ENCODE results near the gene S100A14. TPM values are rescaled to one million over a fixed set of nuclear protein-coding genes. Genes with fewer than 3 reads are reported as not detected.

S100A14 gene
- total and polyA plus RNA-seq, 2 of the 13 experiments (the other 11 are each of a cell fraction or from before 2014, with no cell fraction given): 1.4 to 7.7 TPM

DNA sequence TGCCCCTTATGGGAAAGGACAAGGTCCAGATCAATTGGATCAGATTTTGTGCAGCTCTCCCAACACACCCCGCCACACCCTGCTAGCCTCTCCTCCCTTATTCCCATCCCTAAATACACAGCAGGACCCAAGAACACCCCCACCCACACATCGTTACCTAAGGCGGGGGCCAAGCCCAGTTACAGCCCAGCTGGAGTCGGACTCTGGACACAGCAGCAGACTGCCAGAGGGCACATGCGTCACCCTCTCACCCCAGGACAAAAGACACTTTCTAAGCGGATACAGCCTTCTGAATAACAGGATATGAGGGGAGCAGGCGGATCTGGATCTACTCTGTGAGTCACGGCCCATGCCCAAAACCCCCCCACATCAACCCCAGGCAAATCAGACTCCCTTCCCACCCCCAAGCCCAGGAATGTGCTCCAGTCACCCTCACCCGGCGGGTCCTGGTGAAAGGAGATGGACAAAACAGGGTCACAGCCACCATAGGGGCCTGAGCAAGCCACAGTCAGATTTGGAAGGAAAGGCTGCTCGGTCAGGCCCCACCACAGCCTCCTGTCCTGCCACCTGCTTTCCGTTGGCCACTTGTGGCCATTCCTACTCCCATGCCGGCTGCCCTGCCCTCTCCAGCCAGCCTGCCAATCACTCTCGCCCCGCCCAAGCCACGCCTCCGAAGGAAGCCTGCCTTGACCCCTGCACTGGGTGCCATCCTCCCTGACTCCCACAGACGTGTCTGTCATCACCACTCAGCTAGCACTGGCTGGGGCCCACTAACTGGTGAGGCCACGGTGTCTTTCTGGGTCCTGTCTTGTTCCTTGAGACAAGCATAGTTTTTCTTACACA lies 7.2 kb downstream of the S100A14 start (continued):
- no peak for TF ChIP-seq AGO1 (IDR thresholded peaks at IDR 0.05; ENCODE audit: low read depth, low read length, poor library complexity, severe bottlenecking)
- TF ChIP-seq ZNF776 (CRISPR knock-in tag; IDR thresholded peaks at IDR 0.05): no peak
- TF ChIP-seq ZNF136 (CRISPR knock-in tag; IDR thresholded peaks at IDR 0.05; ENCODE audit: low read depth): 0 out of 2 replicates have a peak, but pooled peaks have one; percentile 28
- TF ChIP-seq ATF1 (CRISPR knock-in tag; IDR thresholded peaks at IDR 0.05): no peak; the same call in 1 of the 2 replicates
- TF ChIP-seq SYNCRIP (IDR thresholded peaks at IDR 0.05; ENCODE audit: insufficient read depth, low read depth, low read length): no peak
- TF ChIP-seq, protein P1, sequence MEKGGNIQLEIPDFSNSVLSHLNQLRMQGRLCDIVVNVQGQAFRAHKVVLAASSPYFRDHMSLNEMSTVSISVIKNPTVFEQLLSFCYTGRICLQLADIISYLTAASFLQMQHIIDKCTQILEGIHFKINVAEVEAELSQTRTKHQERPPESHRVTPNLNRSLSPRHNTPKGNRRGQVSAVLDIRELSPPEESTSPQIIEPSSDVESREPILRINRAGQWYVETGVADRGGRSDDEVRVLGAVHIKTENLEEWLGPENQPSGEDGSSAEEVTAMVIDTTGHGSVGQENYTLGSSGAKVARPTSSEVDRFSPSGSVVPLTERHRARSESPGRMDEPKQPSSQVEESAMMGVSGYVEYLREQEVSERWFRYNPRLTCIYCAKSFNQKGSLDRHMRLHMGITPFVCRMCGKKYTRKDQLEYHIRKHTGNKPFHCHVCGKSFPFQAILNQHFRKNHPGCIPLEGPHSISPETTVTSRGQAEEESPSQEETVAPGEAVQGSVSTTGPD (CRISPR knock-in tag; IDR thresholded peaks at IDR 0.05): no peak
- TF ChIP-seq CCAR2 (optimal IDR thresholded peaks at IDR 0.05; ENCODE audit: low read depth, low read length): no peak
- TF ChIP-seq ZNF570 (CRISPR knock-in tag; IDR thresholded peaks at IDR 0.05; ENCODE audit: borderline replicate concordance): no peak
- no peak for TF ChIP-seq ATF7 (IDR thresholded peaks at IDR 0.05)
- TF ChIP-seq ATF7 (CRISPR knock-in tag; IDR thresholded peaks at IDR 0.05): peak; percentile 86
- no peak for TF ChIP-seq ATRX (CRISPR knock-in tag; IDR thresholded peaks at IDR 0.05; ENCODE audit: borderline replicate concordance)
- no peak for TF ChIP-seq MTF1 (CRISPR knock-in tag; IDR thresholded peaks at IDR 0.05)
- TF ChIP-seq RFXAP (CRISPR knock-in tag; IDR thresholded peaks at IDR 0.05; ENCODE audit: borderline replicate concordance): no peak; the same call in 1 of the 2 replicates
- TF ChIP-seq, protein P2, sequence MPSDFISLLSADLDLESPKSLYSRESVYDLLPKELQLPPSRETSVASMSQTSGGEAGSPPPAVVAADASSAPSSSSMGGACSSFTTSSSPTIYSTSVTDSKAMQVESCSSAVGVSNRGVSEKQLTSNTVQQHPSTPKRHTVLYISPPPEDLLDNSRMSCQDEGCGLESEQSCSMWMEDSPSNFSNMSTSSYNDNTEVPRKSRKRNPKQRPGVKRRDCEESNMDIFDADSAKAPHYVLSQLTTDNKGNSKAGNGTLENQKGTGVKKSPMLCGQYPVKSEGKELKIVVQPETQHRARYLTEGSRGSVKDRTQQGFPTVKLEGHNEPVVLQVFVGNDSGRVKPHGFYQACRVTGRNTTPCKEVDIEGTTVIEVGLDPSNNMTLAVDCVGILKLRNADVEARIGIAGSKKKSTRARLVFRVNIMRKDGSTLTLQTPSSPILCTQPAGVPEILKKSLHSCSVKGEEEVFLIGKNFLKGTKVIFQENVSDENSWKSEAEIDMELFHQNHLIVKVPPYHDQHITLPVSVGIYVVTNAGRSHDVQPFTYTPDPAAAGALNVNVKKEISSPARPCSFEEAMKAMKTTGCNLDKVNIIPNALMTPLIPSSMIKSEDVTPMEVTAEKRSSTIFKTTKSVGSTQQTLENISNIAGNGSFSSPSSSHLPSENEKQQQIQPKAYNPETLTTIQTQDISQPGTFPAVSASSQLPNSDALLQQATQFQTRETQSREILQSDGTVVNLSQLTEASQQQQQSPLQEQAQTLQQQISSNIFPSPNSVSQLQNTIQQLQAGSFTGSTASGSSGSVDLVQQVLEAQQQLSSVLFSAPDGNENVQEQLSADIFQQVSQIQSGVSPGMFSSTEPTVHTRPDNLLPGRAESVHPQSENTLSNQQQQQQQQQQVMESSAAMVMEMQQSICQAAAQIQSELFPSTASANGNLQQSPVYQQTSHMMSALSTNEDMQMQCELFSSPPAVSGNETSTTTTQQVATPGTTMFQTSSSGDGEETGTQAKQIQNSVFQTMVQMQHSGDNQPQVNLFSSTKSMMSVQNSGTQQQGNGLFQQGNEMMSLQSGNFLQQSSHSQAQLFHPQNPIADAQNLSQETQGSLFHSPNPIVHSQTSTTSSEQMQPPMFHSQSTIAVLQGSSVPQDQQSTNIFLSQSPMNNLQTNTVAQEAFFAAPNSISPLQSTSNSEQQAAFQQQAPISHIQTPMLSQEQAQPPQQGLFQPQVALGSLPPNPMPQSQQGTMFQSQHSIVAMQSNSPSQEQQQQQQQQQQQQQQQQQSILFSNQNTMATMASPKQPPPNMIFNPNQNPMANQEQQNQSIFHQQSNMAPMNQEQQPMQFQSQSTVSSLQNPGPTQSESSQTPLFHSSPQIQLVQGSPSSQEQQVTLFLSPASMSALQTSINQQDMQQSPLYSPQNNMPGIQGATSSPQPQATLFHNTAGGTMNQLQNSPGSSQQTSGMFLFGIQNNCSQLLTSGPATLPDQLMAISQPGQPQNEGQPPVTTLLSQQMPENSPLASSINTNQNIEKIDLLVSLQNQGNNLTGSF (CRISPR knock-in tag; IDR thresholded peaks at IDR 0.05): no peak
- TF ChIP-seq ZNF205 (CRISPR knock-in tag; IDR thresholded peaks at IDR 0.05): no peak; the same call in 1 of the 2 replicates
- TF ChIP-seq ZNF101 (CRISPR knock-in tag; IDR thresholded peaks at IDR 0.05; ENCODE audit: borderline replicate concordance, low read depth): no peak
- TF ChIP-seq, protein P3, sequence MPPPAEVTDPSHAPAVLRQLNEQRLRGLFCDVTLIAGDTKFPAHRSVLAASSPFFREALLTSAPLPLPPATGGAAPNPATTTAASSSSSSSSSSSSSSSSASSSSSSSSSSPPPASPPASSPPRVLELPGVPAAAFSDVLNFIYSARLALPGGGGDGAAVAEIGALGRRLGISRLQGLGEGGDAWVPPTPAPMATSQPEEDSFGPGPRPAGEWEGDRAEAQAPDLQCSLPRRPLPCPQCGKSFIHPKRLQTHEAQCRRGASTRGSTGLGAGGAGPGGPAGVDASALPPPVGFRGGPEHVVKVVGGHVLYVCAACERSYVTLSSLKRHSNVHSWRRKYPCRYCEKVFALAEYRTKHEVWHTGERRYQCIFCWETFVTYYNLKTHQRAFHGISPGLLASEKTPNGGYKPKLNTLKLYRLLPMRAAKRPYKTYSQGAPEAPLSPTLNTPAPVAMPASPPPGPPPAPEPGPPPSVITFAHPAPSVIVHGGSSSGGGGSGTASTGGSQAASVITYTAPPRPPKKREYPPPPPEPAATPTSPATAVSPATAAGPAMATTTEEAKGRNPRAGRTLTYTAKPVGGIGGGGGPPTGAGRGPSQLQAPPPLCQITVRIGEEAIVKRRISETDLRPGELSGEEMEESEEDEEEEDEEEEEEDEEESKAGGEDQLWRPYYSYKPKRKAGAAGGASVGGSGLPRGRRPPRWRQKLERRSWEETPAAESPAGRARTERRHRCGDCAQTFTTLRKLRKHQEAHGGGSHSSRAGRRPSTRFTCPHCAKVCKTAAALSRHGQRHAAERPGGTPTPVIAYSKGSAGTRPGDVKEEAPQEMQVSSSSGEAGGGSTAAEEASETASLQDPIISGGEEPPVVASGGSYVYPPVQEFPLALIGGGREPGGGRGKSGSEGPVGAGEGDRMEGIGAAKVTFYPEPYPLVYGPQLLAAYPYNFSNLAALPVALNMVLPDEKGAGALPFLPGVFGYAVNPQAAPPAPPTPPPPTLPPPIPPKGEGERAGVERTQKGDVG (CRISPR knock-in tag; IDR thresholded peaks at IDR 0.05; ENCODE audit: borderline replicate concordance): no peak
- TF ChIP-seq ZNF615 (CRISPR knock-in tag; IDR thresholded peaks at IDR 0.05; ENCODE audit: borderline replicate concordance): no peak; the same call in 1 of the 2 replicates

All from HepG2 (cell line).